Endothelial cell of hepatic sinusoid (primary cell): ENCODE measurements around the gene TDRD9.

Experiments used
- in situ Hi-C: cut with HindIII; loops from 2 replicates; pipeline ENCODE4 v1.10.0; 2017; ENCODE audit warnings: low sequenced_read_pairs

Gene TDRD9

DNA sequence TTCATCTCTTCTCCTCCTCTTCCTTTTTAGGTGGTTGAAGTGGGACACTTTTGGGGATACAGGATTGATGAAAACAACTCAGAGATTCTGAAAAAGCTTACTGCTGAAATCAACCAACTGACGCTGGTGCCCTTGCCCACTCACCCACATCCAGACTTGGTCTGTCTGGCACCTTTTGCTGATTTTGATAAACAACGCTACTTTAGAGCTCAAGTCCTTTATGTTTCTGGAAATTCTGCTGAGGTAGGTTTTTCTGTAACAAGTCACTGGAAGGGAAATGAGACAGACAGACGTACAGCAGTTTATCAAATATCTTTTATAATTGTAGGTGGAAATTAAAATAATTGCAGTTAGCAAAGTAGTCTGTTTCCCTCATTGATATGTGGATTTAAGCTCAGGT, 97.3 kb downstream of the TDRD9 start:
- in situ Hi-C loops = no loop called here

DNA sequence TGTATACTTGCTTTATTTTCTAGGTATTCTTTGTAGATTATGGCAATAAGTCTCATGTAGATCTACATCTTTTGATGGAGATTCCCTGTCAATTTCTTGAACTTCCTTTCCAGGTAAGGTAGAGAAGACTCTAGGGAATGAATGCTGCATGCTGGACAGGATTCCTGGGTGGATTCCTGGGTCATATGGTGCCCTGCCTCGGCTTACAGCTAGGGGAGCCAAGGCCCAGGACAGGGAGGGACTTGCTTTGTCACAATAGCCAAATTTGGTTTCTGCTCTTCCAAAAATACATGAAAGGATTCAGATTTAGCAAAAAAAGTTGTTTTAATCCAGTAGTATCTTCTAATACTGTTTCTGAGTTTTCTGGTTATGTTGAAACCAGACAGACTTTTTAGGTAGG, 97.8 kb downstream of the TDRD9 start:
- in situ Hi-C loops = no loop called here

DNA sequence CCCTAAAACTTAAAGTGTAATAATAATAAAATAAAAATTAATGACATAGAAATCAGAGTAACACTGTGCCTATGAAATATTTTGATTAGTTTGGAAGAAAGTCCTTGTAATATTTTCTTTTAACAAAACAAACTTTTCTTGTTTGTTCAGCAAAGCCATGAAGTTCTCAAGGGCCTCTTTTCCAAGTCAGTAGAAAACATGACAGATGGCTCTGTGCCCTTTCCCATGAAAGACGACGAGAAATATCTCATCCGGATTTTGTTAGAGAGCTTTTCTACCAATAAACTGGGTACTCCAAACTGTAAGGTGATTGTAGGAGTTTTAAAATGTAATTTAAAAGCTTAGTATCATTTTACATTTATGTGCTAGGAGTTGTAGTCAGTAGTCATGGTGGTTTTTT, 102.7 kb downstream of the TDRD9 start:
- in situ Hi-C loops = no loop called here

DNA sequence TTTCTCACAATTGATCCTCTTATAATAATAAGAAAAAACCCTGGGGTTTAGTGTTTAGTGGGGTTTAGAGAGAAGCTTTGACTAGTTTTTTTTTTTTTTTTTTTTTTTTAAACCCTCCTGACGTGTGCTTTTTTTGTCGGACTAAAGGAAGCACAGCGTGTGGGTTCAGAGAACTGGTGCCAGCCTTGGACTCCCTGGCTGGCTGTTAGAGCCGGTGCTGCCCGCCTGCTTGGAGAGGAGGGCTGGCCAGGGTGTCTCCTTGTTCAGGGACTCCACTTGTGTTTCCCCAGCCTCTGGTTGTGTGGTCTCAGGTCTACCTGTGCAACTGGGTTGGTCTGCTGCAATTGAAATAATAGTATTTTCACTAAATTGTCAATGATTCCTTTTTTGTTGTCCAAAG, 103.1 kb downstream of the TDRD9 start:
- in situ Hi-C loops = no loop called here

DNA sequence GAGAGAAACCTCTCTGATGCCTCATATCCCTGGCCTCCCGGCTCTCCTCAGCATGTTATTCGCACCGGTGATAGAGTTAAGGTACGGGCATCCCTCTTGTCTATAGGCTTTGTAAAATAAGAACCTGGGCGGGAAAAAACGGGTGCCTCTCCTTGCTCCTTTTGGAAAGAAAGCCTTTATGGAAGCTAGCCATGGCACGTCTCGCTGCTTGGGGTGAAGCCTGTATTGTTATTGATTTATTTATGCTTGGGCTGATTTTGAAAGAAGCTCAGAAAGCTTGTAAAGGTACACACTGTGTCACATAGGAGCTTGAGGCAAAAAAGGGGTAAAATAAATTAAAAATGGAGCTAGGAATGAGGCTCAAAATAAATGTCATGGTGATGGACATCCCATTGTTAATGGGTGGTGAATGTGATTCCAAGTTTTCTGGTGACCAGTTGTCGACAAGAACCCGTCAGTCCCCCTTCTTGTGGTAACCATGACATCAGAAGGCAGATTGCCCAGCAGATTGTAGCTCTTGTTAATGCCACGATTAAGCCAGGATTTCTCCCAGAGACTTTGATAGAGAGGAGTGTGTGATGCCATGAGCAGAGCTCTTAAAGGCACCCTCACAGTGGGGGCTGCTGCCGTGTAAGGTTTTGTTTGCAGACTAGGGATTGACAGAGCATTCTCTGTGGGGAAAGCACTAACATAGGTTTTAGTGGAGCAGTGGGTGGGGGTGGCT, 106.9 kb downstream of the TDRD9 start:
- in situ Hi-C loops = no loop called here

DNA sequence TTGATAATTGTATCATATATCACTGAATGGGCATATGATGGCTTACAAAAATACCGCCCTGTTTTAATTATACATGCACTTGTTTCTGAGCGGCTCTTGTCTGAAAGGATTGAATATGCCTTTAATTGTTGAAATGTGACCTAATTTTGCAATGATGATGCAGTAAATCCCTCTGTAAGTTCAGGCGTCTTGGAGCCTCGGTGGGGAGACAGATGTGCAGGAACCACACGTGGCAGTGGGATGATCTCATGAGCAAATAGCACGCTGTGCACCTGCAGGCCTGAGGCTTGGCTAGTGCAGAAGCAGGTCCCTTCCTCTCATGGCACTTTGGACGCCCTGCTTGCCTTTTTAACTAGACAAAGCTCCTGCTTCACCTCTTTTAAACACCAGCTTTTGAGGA, 108.0 kb downstream of the TDRD9 start:
- in situ Hi-C loops = no loop called here

DNA sequence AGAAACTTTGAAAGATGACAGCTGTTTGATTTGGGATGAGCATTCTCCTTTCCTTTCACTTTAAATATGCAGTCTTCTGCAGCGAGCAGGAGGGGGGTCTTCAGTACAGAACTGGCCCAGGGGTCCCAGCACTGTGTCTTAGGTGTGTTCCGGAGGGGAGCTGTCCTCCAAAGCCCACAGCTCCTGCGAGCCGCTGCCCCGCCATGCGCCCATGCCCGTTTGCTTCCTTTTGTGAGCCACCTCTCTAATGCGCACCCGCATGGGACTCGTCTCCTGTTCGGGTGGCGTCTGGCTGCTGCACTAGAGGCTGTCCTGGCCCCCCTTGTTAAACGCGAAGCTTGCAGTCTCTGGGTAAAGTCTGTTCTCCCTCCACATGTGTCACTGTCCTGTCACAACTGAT, 108.8 kb downstream of the TDRD9 start:
- in situ Hi-C loops = no loop called here

DNA sequence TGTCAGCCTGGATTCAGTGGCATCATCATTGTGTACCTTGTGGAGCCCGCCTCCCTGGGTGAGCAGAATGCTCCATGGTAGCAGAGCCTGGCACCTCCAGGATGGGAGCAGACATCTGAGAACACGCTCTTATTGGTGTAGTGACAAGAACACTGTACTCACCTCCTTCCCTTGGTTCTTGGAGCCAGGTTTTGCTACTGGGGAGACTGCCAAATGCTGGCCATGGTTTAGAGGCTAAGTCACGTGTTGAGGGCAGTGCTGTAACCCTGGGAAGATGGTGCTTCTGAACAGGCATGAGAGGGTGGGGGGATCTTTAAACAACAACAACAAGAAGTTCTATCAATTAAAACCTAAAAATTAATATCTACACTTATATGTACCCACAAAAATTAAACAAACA, 109.6 kb downstream of the TDRD9 start:
- in situ Hi-C loops = no loop called here

DNA sequence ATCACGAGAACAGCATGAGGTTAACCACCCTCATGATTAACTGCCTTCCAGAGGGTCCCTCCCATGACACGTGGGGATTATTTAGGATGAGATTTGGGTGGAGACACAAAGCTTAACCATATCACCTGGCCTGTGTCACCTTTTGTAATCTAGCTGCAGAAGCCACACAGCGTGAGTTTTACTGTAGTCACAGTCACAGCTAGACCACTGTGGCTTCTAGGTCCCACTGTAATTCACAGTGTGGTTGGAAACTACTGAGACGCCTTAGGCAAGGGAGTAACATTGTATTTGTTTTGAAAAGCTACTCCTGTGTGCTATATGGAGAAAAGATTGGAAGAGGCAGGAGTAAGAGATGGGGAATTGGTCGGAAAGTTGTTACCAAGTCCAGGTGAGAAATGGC, 111.0 kb downstream of the TDRD9 start:
- in situ Hi-C loops = no loop called here

DNA sequence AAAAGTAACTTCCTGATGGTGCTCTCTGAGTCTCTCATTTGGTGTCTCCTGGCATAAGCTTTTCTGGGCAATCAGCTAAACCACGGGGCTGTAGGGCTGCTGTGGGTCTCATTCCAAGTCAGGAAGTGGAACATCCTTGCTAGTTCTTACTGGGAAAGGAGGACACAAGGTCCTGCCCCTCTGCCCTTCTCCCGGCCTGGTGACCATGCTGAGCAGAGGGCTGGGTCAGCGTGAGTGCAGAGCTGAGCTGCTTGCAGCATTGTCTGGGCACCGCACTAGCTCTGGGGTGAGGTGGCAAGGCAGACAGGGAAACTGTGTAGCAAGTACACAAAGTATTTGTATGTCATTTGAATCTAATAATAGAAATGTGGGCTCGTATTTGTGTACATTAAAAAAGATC, 112.3 kb downstream of the TDRD9 start:
- in situ Hi-C loops = loop anchor here (10.0 kb wide), 1 partner anchor 584 kb away; no protein-coding TSS in a partner anchor

DNA sequence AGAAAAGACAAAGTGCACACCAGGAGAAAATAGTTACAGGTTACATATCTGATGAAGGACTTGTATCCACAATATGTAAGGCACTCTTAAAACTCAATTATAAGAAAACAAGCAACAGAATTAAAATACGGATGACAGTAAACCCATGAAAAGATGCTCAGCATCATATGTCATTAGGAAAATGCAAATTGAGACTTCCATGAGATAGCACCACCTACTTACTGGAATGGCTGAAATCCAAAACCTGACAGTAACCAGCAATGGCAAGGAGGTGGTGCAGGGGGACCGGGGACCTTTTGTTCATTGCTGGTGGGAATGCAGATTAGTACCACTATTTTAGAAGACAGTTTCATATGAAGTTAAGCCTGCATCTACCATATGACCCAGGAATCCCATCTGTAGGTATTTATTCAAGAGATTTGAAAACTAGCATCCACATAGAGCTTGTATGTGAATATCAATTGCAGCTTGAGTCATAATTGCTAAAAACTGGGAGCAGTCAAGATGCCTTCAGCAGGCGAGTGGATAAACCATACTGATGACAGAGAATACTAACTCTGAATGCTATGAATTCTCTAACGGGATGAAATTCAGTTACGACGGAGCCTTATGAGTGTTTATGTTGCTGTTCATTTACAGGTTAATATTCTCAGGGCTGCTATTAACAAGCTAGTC, 113.3 kb downstream of the TDRD9 start:
- in situ Hi-C loops = loop anchor here (10.0 kb wide), 1 partner anchor 583 kb away; no protein-coding TSS in a partner anchor

DNA sequence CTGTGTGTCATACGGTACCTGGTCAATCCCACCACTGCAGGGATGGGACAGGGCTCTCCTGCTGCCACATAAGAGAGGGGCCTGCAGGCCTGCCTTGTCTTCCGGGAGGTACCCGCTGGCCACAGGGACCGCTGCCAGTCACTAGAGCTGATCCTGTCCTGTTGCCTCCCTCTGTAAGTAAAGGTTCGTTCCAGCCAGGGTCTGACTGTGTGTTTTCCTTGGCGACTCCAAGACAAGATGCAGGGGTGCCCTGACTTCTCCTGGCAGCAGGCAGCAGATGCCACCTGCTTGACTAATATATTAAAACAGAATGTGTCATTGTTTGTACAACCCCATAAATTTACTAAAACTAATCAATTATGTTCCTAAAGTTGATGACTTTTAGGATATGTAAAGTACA, 115.8 kb downstream of the TDRD9 start:
- in situ Hi-C loops = loop anchor here (10.0 kb wide), 1 partner anchor 581 kb away; no protein-coding TSS in a partner anchor

DNA sequence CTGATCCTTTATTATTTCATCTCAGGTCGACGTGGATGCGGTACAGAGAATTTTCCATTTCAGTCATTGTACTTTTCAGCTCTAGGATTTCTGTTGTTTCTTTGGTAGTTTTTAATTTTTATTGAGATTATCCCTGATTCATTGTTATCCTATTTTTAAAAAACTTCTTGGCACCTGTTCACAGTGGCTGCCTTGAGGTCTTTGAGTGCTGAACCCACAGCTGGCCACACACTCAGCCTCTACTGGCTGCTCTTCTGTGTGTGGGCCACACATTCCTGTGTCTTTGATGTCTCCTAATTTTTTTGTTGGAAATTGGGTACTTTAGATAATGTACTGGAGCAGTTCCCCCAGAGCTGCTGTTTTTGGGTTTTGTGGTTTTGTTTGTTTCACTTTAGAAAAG, 119.5 kb downstream of the TDRD9 start:
- in situ Hi-C loops = loop anchor here (10.0 kb wide), 1 partner anchor 577 kb away; no protein-coding TSS in a partner anchor

DNA sequence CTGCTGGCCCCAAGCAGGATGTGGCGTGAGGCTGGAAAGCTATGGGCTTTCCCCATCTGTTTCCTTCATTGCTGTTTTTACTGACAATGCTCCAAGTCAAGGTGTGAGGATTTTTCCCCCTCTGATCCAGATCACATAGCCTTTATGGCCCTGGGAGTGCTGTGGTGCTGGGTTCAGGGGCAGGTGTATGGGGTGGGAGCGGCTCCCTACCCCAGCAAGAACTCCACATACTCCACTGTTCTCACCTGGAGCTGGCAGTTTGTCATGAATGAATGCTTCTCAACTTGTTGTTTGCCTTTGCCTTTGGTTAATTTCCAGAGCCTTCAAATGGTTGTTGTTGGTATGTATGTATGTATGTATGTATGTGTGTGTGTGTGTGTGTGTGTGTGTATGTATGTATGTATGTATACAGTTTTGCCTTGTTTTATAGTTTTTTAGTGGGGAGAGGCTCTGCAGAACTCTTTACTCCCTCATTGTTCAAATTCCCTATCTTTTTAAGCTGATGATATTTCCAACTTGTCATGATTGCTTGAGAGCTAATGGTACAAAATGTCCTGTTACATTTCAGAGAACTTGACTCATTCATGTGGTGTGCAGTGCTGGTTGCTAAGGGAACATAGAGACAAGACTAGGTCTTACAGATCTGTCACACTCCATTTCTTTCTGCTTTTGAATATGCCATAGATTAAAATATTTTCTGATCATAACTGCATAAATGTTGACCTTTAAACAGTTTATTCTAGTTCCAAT, 120.7 kb downstream of the TDRD9 start:
- in situ Hi-C loops = loop anchor here (10.0 kb wide), 1 partner anchor 576 kb away; no protein-coding TSS in a partner anchor

DNA sequence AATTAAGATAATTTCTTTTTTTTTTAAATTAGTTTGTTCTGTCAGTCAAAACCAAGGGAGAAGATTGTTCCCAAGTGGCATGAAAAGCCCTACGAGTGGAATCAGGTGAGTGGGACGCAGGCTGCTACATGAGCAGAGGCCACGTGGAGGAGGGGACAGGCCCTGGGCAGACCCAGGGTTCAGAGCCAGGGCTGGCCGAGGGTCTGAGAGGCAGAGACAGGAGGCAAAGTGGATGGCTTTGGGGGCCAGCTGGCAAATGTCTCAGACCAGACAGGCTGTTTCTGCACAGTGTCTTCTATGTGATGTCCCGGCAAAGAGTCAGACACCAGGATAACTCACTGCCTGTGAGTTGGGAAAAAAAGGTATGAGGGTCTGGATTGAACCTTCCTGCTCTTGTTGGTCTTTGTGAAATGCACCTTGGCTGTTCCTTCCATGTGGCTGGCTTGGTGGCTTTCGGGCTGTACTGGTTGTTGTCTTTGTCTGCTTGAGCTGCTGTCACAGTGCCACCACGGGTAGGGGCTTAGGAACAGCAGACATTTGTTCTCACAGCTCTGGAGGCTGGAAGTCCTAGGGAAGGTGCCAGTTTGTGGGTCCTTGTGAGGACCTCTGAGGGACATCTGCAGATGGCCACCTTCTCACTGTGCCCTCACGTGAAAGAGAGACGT, 121.5 kb downstream of the TDRD9 start:
- in situ Hi-C loops = loop anchor here (10.0 kb wide), 1 partner anchor 575 kb away; no protein-coding TSS in a partner anchor

DNA sequence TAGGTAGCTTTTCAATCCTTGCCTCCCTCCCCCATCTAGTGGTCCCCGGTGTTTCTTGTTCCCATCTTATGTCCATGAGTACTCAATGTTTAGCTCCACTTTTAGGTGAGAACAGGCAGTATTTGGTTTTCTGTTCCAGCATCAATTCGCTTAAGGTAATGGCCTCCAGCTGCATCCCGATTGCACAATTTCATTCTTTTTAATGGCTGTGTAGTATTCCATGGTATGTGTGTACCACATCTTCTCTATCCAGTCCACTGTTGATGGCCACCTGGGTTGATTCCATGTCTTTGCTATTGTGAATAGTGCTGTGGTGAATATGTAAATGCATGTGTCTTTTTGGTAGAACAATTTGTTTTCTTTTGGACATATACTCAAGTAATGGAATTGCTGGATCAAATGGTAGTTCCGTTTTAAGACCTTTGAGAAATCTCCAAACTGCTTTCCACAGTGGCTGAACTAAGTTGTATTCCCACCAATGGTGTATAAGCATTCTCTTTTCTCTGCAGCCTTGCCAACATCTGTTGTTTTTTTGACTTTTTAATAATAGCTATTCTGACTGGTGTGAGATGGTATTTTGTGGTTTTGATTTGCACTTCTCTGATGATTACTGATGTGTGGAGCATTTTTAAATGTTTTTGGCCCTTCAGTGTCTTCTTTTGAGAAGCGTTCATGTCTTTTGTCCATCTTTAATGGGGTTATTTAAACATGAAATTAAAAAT, 123.0 kb downstream of the TDRD9 start:
- in situ Hi-C loops = no loop called here

DNA sequence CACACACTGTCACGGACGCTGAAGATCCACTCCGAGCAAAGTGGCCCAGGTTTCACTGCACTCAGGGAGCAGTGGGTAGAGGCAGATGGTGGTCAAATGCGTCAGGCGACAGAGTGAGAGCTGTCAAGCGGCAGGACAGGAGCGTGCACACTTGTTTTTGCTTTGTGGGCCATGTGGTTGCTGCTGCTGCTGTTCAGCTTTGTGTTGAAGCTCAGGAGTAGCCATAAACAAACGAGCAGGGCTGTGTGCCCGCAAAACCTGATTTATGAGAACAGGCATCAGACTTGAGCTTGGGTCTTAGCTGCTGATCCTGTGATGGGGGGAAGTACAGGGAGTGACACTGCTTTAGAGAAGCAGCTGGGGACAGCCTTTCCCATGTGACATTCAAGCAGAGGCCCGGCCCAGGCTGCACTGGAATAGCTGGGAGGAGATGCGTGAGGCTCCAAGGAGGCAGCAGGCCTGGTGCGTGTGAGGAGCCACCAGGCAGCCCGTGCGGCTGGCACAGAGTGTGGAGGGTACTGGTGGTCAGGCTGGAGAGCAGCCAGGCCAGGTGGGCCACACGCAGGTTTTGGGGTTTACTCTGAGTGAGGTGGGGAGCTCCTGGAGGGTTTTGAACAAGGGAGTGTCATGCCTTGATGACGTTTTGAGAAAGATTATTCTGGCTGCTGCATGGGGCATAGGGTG, 126.1 kb downstream of the TDRD9 start:
- in situ Hi-C loops = no loop called here

DNA sequence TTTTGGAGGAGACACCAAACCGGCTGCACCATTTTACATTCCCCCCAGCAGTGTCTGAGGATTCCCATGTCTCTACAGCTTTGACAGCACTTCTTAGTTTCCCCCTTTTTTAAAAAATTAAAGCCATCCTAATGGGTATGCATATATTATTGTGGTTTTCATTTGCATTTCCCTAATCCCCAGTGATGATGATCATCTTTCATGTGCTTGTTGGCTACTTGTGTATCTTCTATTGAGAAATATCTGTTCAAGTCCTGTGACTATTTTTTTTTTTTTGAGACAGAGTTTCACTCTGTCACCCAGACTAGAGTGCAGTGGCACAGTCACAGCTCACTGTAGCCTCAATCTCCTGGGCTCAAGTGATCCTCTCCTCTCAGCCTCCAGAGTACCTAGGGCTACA, 134.0 kb downstream of the TDRD9 start:
- in situ Hi-C loops = no loop called here

DNA sequence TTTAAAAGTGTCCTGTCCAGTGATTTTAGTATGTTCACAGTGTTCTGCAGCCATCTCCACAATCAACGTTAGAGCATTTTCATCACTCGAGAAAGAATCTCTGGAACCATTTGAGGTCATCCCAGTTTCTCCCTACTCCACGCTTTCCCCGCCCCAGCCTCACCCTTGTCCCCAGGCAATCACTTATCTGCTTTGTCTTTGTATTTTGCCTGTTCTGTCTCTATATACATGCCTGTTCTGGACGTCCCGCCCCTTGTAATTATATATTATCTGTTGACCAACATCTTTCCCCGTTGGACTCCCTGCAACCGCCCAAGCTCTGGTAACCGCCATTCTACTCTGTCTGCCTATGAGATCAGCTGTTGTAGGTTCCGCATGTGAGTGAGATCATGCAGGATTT, 135.7 kb downstream of the TDRD9 start:
- in situ Hi-C loops = no loop called here

DNA sequence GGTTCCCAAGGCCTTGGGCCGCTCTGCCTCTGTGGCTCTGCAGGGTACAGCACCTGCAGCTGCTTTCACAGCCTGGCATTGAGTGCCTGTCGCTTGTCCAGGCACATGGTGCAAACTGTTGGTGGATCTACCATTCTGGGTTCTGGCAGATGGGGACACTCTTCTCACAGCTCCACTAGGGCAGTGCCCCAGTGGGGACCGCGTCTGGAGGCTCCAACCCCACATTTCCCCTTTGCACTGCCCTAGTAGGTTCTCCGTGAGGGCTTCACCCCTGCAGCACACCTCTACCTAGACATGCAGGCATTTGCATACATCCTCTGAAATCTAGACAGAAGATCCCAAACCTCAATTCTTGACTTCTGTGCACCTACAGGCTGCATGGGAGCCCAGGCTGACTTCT, 138.0 kb downstream of the TDRD9 start:
- in situ Hi-C loops = no loop called here
